Measurements from ENCODE around the gene DPEP3.

DPEP3 gene

DNA sequence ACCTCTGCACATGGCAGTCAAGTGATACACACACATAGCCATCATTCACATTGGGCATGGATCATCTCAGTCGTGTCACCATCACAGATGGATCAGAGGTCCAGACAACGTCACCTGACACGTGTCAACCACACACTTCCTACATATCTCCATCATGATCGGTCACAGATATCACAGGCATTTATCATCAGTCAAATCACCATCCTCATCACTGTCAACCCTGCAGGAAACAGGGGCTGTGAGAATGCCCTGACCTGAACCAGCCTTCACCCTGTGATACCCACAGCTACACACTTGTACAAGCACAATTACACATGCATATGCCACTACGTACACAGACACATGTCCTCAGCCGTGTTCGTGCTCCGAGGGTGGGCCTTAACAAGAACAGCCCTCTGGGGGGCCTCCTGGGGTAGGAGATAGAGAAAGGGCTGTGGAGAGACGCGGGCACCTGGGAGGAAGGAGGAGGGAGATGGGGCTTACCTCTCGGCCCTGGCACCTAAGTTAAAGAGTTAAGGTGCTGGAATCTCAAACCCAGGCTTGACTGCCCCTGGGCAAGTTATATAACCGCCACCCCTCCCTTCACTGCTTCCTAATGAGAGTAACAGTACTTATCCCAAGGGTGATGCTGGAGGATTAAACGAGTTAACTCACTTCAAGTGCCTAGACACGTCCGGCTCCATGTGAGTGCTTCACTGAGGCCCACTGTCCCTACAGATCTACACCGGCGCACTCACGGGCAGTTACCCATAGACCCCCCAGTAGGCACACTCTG, 12.9 kb downstream of the DPEP3 start:
- no peak for FAIRE-seq
- TF ChIP-seq POLR2A (IDR thresholded peaks at IDR 0.05; ENCODE audit: low read depth, low read length): no peak
- DNase-seq (ENCODE audit: insufficient read length, low spot score): no peak

DNA sequence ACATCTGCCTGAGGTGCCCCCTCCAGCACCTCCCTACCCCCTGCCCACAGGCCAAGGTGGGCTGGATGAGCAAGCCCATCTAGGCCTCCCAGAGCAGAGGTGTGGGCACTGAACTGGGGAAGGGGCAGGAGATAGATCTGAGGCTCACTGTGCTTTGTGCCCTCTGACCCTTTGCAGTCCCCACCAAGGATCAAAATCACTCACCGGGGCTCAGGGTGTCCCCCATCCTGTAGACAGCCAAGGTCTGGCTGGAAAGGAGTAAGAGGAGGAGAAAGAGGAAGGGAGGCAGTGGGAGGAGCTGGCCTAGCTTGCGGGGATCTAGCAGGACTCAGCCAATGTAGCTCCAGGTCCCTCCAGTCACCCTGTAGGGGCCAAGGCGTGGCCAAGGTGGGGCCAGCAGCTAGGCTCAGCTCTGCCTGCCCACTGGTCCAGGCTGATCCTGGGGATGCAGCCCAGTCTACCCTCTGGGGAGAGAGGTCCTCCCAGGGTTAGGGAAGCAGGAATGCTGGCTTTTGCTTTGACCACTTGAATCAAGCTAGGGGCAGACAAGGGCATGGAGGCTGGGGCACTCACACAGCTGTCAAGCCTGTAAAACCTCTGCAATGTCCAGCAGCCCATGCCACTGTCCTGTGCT, 13.6 kb downstream of the DPEP3 start:
- peak; percentile 17; the same call in 1 of the 2 replicates for TF ChIP-seq POLR2A (IDR thresholded peaks at IDR 0.05; ENCODE audit: low read depth, low read length)
- FAIRE-seq: no peak
- peak; percentile 50 for DNase-seq (ENCODE audit: insufficient read length, low spot score)

DNA sequence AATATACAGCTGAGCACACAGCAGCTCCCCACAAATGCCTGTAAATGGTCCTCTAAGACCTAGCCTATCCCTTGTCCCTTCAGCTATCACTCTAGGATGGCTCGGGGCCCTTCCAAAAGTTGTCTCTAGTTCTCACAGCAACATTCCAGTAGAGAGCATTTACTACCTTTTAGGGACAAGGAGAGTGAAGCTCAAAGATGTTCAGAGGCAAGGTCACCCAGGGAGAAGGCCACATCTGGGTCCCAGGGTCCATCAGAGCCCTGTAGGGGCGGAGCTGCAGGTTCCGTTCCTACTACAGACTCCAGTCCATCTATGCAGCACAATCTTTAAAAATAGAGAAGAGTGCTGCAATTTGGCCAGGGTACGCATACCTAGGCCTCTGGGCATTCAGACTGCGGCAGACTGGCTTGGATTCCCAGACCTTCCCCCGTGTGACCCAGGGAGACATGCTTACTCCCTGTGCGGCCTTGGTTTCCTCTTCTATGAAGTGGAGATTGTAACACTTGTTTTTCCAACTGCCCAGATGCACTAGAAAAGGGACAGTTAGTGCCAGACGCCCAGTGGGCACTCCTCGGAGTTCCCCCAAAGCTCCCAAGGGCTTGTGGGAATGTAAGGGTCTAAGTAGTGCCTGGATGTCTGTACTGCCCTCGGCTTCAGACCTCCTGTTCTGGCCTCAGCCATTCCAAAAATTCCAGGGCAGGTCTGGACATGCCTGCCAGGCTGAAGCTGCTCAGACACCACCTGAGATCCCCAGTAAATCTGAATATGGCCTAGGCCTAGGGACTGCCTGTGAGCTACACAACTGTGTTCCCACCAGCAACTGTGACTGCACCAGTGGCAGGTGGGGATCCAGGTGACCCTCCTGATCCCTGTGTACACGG, 14.4 kb downstream of the DPEP3 start:
- DNase-seq (ENCODE audit: insufficient read length, low spot score) (no peak), FAIRE-seq (no peak)
- no peak for TF ChIP-seq POLR2A (IDR thresholded peaks at IDR 0.05; ENCODE audit: low read depth, low read length)

DNA sequence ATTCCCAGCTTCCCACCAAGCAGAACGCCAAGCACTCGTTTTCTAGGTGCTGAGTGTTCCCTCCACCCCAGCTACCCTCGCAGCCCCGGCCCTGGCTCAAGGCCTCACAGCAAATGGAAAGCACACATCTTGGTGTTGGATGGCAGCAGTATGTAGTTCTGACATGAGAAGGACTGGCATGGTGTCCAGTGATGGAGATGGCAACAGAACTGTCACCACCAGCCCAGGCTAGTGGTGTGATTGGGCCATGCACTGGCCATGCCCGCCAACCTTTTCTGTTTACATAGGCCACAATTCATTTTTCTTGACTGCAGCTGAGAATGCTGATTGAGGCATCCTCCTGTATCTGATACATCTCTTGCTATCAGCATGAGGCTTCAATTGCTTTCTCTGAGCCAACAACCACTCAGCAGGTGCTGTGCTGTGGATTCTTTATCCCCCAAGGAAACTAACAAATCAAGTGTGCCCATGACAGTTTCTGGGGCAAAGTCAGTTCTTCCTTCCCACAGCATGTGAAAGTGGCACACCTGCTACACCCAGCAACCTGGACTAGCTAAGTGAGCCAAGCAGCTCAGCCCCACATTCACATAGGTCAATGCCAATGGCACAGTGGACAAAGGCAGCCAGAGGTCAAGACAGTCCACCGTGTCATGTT, 15.7 kb downstream of the DPEP3 start:
- no peak for FAIRE-seq
- no peak for TF ChIP-seq POLR2A (IDR thresholded peaks at IDR 0.05; ENCODE audit: low read depth, low read length)
- no peak for DNase-seq (ENCODE audit: insufficient read length, low spot score)

DNA sequence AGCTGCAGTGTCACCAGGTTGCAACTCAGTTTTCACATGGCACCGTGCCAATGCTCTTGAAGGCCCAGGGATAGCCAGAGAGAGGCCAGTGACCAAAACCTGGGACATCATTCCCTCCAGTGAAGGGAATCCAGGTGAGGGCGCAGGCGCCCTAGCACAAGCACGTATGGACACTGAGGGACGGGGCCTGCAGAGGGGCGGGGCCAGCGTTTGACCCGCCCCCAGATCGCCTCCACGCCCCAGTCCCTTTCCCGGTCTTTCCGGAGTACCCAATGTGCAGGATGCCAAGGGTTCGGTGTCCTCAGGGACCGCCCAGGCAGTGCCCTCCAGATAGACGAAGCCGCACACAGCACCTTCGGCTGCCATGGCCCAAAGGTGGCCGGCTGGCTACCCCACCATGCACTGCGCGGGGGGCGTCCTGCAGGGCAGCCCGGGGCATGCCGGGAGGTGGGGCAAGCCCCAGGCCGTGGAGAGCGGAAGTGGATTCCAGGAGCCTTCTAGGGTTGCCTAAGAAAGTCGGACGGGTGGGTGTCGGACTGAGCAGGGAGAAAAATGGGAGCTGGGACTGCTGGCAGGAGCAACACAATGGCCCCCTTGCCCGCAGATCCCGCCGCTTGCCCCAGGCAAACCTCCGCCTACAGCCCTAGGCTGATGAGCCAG, 16.5 kb downstream of the DPEP3 start:
- TF ChIP-seq POLR2A (IDR thresholded peaks at IDR 0.05; ENCODE audit: low read depth, low read length): no peak
- no peak for DNase-seq (ENCODE audit: insufficient read length, low spot score)
- no peak for FAIRE-seq

DNA sequence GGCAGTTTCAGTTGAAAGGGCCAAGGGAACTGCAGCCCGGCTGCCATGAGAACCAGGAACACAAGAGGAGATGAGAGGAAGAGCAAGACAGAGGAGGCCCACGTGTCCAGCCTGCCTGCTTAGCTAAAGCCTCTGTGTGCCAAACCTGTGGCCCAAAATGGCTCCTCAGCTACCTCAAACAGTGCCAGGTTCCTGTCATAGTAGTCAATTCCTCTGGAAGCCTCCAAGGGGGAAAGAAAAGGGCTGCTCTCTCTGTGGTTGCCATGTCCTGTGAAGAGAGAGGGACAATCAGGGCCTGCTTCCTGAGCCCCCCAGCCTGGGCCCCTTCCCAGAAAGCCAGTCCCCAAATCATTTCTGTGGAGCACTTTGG, 17.0 kb downstream of the DPEP3 start:
- no peak for TF ChIP-seq POLR2A (IDR thresholded peaks at IDR 0.05; ENCODE audit: low read depth, low read length)
- FAIRE-seq: no peak
- DNase-seq (ENCODE audit: insufficient read length, low spot score): no peak

DNA sequence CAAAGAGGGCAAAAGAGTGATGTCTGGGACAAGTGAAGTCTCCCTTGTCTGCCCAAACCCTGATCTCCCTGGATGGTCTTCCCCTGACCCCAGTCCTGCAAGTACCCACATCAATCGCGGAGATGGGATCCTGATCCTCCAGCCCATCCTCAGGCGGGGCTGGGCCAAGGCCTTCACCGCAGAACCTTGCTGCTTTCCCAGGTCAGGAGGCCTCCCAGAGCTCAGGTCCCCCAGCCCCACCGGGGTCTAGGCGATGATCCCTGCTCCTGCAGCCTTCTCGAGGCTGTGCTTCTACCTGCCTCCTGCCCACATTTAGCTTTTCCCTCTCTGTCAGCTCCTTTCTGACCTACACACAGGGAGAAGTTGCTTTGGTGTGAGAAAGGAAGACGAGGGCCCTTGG, 18.2 kb downstream of the DPEP3 start:
- DNase-seq (ENCODE audit: insufficient read length, low spot score) (no peak), FAIRE-seq (no peak)
- TF ChIP-seq POLR2A (IDR thresholded peaks at IDR 0.05; ENCODE audit: low read depth, low read length): no peak

DNA sequence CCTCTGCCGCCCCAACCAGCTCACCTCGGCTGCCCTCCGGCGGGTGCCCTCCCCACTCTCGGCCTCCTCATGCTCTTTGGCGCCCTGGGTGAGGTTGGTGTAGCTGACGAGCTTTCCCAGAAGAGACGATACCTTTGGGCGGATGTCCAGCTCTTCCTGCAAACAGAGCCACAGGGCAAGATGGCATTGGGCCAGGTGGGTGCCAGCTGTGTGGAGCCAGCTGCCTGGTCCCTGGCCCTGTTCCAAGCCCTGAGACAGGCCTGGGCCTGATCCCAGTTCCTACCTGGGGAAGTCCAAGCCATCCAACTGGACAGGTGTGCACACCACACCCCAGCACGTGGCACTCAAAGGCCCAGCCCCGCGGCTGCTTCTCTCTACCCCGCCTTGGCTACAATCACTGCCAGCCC, 18.7 kb downstream of the DPEP3 start:
- no peak for TF ChIP-seq POLR2A (IDR thresholded peaks at IDR 0.05; ENCODE audit: low read depth, low read length)
- no peak for FAIRE-seq
- no peak for DNase-seq (ENCODE audit: insufficient read length, low spot score)

DNA sequence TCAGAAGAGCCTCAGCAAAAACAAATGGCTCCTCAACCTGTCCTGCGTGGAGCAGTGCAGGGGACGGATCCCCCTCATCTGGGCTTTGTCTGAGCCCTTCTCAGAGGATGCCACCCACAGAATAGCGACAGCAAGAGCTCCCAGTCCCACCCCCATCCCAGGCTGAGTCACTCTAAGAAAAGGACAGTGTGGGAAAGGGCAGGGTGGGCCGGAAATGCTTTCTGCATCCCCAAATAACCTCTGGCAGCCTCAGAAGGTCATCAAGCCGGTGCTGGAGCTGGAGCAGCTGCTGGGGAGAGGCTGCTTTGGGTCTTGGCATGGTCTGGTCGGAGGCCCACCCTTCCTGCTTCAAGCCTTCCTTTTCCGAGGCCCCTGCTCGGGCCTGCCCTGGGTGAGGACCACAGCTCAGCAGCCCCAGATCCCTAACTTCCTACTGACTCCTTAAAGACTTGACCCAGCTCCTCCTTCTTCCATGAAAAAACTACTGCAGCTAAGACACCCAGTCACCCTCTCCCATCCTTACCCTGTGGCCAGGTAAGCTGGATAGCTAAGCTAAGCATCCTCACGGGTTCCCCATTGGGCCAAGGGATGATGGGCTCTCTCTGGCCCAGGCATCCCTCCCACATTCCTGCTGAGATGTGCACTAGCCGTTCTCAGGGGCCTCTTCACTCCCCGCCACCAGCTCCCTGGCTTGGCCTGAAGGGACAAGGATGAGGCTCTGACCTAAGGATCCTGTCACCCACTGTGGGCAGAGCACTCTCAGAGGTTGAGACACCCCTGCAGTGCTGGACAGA, 20.6 kb downstream of the DPEP3 start:
- FAIRE-seq (no peak), DNase-seq (ENCODE audit: insufficient read length, low spot score) (peak; percentile 60)

DNA sequence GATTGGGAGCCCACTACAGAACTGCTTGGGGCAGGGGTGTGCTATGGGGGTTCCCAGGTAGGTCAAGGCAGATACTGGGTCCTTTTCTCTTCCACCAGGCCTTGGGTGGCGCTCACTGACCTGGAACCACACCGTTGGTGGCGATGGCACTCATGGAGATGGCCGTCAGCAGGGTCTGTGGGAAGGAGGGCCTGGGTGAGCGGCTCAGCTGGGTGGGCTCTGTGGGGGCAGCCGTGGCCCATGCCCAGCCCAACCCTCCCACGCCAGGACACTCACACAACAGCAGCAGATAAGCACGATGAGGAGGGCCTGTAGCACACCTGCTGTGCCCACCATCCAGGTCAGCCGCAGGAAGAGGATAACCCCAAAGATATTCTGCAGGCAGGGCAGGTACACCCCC, 22.7 kb downstream of the DPEP3 start:
- no peak for TF ChIP-seq POLR2A (IDR thresholded peaks at IDR 0.05; ENCODE audit: low read depth, low read length)
- FAIRE-seq (no peak), DNase-seq (ENCODE audit: insufficient read length, low spot score) (no peak)

More for the DNA sequence above, 20.6 kb downstream of the DPEP3 start:
- no peak for TF ChIP-seq POLR2A (IDR thresholded peaks at IDR 0.05; ENCODE audit: low read depth, low read length)

DNA sequence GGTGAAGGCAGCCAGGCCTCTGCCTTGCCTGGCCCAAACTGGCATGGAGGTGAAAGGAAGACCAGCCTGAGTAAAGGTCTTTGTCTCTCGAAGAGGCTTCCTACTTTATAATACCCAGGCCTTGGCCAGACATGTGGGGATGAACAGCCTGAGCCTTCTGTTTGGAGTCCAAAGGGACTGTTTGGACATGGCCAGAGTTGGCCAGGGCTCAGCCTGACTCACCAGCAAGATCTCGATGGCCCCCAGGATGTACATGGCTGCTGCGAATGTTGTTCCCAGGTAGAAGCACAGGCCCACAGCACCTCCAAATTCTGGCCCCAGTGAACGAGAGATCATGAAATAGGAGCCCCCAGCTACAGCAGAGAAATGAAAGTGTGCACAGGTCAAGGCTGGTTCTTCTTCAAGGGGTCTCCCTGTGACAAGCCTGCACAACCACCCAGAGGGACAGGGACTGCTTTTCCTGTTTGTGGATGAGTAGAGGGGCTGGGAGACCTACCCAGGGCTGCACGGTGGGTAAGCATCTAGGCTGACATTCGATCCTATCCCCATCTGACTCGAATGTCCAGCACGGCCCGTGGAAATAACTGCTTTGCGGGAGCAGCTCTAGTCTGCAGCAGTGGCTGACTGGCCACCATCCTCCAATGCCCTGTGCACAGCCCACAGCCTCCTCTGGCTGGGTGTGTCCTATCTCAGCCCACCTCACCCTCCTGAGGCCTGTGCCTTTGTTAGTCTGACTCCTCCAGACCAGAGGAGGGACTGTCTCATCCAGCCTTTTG, 25.7 kb downstream of the DPEP3 start:
- DNase-seq (ENCODE audit: insufficient read length, low spot score) (no peak), FAIRE-seq (no peak)
- TF ChIP-seq POLR2A (IDR thresholded peaks at IDR 0.05; ENCODE audit: low read depth, low read length): no peak
